ENCODE data around the gene NLK.

Gene NLK

DNA sequence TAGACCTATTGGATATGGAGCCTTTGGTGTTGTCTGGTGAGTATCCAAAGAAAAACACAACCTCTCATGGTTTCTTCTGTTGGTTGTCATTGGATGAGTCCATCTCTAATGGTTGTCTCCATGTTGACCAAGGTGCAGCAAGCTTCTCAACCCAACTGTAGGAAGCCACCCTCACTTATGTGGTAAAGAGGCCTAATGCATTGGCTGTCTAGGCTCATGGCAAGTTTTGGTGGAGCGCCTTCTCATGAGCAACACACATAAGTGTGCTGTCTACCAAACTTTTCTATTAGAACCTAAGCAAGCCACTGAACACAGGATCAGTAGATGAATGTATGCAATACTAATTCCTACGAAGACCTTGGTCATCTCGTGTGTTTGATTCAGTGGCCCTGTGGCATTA, 819 bp downstream of the NLK start:
- CTCF ChIA-PET: interaction anchor here (0.5 to 0.6 kb wide), 2 partner anchors 122 to 761 kb away, joined by 3 to 7 read pairs; no protein-coding TSS in a partner anchor
- no peak overlapping the region for H3K27ac ChIP-seq
- TF ChIP-seq, protein P1, sequence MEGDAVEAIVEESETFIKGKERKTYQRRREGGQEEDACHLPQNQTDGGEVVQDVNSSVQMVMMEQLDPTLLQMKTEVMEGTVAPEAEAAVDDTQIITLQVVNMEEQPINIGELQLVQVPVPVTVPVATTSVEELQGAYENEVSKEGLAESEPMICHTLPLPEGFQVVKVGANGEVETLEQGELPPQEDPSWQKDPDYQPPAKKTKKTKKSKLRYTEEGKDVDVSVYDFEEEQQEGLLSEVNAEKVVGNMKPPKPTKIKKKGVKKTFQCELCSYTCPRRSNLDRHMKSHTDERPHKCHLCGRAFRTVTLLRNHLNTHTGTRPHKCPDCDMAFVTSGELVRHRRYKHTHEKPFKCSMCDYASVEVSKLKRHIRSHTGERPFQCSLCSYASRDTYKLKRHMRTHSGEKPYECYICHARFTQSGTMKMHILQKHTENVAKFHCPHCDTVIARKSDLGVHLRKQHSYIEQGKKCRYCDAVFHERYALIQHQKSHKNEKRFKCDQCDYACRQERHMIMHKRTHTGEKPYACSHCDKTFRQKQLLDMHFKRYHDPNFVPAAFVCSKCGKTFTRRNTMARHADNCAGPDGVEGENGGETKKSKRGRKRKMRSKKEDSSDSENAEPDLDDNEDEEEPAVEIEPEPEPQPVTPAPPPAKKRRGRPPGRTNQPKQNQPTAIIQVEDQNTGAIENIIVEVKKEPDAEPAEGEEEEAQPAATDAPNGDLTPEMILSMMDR (conservative IDR thresholded peaks at IDR 0.05; ENCODE audit: low read depth): no peak
- POLR2A ChIA-PET (ENCODE audit: low non-redundant PET): no interaction called here
- DNase-seq (ENCODE audit: low spot score): no peak

DNA sequence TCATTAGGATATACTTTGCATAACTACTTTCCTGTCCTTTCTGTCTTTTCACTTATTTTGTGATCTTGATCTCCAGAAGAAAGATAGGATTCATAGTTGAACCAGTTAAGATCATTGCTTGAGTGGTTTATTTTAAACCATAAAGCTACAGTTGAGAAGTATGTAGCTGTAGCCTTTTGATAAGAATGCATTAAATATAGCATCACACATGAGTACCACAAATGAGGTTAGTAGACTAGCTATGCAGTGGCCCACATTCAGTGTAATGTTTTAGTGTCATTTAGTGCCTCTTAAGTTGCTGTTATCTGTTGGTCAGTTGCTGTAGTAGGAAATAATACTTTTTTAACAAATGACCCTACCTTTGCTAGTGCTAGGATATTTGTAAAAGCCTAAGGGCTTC, 1.3 kb downstream of the NLK start:
- POLR2A ChIA-PET (ENCODE audit: low non-redundant PET): no interaction called here
- H3K27ac ChIP-seq: no peak overlapping the region
- TF ChIP-seq, protein P1 (conservative IDR thresholded peaks at IDR 0.05; ENCODE audit: low read depth): no peak
- CTCF ChIA-PET: interaction anchor here (0.5 kb wide), 1 partner anchor 122 kb away, joined by 3 read pairs; no protein-coding TSS in a partner anchor
- no peak for DNase-seq (ENCODE audit: low spot score)

DNA sequence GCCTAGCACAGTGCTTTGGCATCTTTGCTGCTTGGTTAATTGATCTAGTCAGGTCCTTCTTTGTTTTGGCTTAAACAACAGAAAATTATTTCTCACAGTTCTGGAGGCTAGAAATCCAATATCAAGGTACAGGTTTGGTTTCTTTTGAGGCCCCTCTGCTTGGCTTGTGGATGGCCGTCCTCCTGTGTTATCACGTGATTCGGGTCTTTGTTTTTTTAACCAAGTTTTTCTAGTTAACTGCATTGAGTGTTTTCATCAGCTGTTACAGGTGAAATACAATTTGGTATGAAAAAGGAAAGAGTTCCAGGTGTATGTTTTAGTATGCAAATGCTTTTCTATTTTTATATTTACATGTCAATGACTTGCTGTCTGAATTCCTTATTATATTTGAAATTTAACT, 2.8 kb downstream of the NLK start:
- CTCF ChIA-PET: no interaction called here
- DNase-seq (ENCODE audit: low spot score): no peak
- H3K27ac ChIP-seq: no peak overlapping the region
- TF ChIP-seq, protein P1 (conservative IDR thresholded peaks at IDR 0.05; ENCODE audit: low read depth): no peak
- POLR2A ChIA-PET (ENCODE audit: low non-redundant PET): no interaction called here

DNA sequence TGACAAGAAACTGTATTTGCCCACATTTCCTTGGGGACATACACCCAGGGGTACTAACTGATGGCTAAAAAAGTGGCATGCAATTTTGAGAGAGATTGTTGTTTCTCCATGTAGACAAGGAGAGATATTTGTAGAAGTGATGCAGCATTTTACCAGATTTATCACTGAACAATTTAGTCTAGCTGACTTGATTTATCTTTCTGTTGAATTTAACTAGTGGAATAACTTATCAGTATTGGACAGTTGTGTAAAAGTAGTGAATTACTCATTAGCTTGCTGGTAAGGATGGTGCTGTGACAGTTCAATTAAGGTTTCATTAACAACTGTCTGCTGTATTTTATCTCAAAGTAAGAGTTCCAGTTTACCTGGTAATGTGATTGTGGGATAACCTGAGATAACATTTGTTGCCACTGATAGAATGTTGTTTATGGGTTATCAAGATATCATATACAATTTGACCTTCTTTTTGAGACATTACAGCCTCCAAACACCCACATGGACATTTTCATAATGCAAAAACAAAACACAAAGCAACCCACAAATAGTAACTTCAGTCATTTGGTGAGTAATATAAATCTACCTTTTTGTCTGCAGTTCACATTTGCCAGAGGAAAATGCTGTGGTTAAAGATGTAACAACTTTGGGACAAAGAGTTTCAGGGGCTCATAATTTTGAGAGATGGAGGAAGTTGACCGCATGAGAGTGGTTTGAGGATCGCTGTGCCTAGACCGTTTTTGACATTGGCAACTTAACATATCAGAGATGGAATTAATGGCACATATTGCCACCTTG, 3.8 kb downstream of the NLK start:
- ChIA-PET POLR2A (ENCODE audit: low non-redundant PET) (no interaction called here), CTCF (no interaction called here)
- TF ChIP-seq, protein P1 (conservative IDR thresholded peaks at IDR 0.05; ENCODE audit: low read depth): no peak
- DNase-seq (ENCODE audit: low spot score): no peak
- H3K27ac ChIP-seq: no peak overlapping the region

DNA sequence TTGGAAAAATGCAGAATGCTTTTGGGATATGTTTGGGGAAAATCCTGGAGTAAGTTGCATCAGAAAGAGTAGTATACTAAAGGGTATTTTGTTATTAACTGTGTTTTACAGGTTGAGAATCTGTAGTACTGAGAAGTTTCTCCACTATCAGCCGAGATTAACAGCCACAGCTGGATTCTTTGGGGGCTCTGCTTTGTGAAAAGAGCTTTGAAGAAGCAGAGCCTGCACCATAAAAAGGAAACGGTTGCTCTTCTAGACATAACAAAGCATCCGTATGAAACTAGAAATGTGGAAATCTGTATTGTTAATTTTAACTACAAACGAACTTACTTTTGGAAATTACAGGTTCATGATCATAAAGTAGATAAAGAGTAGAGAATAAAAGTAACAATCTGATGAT, 5.3 kb downstream of the NLK start:
- TF ChIP-seq, protein P1 (conservative IDR thresholded peaks at IDR 0.05; ENCODE audit: low read depth): no peak
- DNase-seq (ENCODE audit: low spot score): no peak
- ChIA-PET CTCF (no interaction called here), POLR2A (ENCODE audit: low non-redundant PET) (no interaction called here)
- no peak overlapping the region for H3K27ac ChIP-seq

GRCh38 chr17:28049071-28049470, 6.6 kb downstream of the NLK start:
- no peak for DNase-seq (ENCODE audit: low spot score)
- POLR2A ChIA-PET (ENCODE audit: low non-redundant PET): no interaction called here
- TF ChIP-seq, protein P1 (conservative IDR thresholded peaks at IDR 0.05; ENCODE audit: low read depth): no peak
- CTCF ChIA-PET: no interaction called here
- no peak overlapping the region for H3K27ac ChIP-seq
